Erythroblast (primary cell): ENCODE results near the gene SLC35B1.

Experiments
- GATA1 ChIP-seq: IDR thresholded peaks from 2 replicates; pipeline ENCODE4 v1.6.1; 2011; ENCODE audit warnings: low read depth, mild to moderate bottlenecking, control low read depth, low read length, moderate library complexity
- POLR2A ChIP-seq: IDR thresholded peaks from 2 replicates; pipeline ENCODE4 v1.6.1; 2011; ENCODE audit warnings: mild to moderate bottlenecking, low read length

DNA sequence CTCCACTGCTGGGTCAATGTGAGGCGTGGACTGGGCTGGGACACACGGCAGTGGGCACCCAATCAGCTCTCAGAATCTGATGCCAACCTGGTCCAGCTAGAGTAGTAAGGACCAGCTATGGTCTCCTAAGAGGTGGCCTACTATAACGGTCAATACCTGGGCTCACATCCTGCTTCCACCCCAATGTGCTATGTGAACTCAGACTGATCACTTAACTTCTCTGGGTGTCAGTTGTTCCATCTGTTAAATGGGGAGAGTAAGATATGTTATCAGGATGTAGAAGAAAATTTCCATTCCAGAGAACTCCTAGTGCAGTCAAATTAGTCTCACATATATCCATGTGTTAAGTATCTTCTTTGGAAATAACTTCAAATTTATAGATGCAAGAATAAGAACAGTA is 42.0 kb upstream of the SLC35B1 start:
- TF ChIP-seq POLR2A (no peak), GATA1 (no peak)
